Choroid plexus epithelial cell (primary cell): ENCODE results near the gene SNU13.
"Not testable (repeated sequence)": the region's sequence is repeated elsewhere in the genome, so short reads cannot be mapped to it uniquely, and the experiment has no call there.

Experiments used
- DNase-seq: peaks from one replicate; pipeline ENCODE4 v3.0.0-alpha.2; 2010; ENCODE audit warnings: low read depth
- H3K4me3 ChIP-seq: 2 replicates; pipeline ENCODE4 v1.5.1; 2011; ENCODE audit warnings: low read depth, mild to moderate bottlenecking, control low read depth, low read length, moderate library complexity
- CTCF ChIP-seq: conservative IDR thresholded peaks from 2 replicates; pipeline ENCODE4 v1.5.1; 2011; ENCODE audit warnings: low read depth, mild to moderate bottlenecking, control low read depth, inconsistent platforms, low read length, moderate library complexity

The SNU13 gene

GRCh38 chr22:41664951-41665350 lies 23.7 kb downstream of the SNU13 start:
- no peak overlapping the region for H3K4me3 ChIP-seq

GRCh38 chr22:41664490-41664889 lies 24.2 kb downstream of the SNU13 start:
- no peak overlapping the region for H3K4me3 ChIP-seq
- TF ChIP-seq CTCF = no peak
- DNase-seq = no peak

More at GRCh38 chr22:41664951-41665350, 23.7 kb downstream of the SNU13 start:
- no peak for DNase-seq
- TF ChIP-seq CTCF = no peak

- DNase-seq, H3K4me3 ChIP-seq: not testable (repeated sequence)
Measured at GRCh38 chr22:41663594-41663993, 25.1 kb downstream of the SNU13 start.

GRCh38 chr22:41661713-41662112 lies 27.0 kb downstream of the SNU13 start:
- DNase-seq = no peak
- no peak overlapping the region for H3K4me3 ChIP-seq
- no peak for TF ChIP-seq CTCF

- peak; percentile 13 for DNase-seq
- no peak for TF ChIP-seq CTCF
- no peak overlapping the region for H3K4me3 ChIP-seq
Measured at GRCh38 chr22:41661088-41661487, 27.6 kb downstream of the SNU13 start.

GRCh38 chr22:41660416-41660815 lies 28.3 kb downstream of the SNU13 start:
- no peak overlapping the region for H3K4me3 ChIP-seq
- peak; percentile 8 for DNase-seq
- TF ChIP-seq CTCF = no peak

- H3K4me3 ChIP-seq = no peak overlapping the region
- no peak for DNase-seq
Measured at GRCh38 chr22:41659941-41660340, 28.7 kb downstream of the SNU13 start.

More at GRCh38 chr22:41659941-41660340, 28.7 kb downstream of the SNU13 start:
- TF ChIP-seq CTCF = no peak
